Esophagus mucosa (tissue), 1 donor: ENCODE data around the gene FNDC3B. TPM values are rescaled to one million over a fixed set of nuclear protein-coding genes. Genes with fewer than 3 reads are reported as not detected.

Source experiments
- ATAC-seq: fragments of 200-7000 bp; cut with Tn5 transposase; one replicate; pipeline ENCODE4 v1.9.1; 2020
- total RNA-seq: library from RNA; stranded (reverse); gene quantifications from one replicate; pipeline ENCODE4 v1.2.4, GENCODE V29; 2023
- donor health status: DM: yes; HTN: yes; CAD: no.

FNDC3B gene
- total RNA-seq, 1 donor from 2014 or later: 19.9 TPM

DNA sequence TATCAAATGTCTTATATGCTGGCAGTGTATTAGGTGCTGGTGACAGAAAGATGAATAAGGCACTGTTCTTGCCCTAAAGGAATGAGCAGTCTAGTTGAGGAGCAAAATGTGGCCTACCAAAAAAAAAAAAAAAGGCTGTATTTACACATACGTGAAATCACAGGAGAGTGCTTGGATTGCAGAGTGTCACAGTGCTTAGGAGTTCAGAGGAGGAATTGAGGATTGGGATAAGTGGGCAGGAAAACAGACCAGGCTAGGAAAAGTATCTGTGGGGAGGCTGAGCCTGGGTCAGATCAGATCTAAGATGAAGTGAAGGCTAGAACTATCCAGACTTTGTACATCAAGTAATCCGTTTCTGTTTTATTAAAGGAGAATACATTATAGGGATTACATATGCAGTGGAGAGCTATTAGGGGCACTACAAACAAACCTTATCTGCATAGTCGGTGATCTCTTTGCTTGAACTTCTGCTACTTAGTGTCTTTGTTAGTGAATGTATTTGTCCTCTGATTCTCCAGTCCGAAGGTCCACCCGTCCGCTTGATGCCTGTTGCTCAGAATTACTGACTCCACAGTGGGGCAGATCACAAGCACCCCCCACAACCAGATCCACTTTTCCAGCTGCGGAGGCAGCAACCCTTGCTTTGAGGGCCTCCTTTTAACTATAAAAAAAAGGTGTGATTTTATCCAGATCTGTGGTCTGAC is 80.0 kb downstream of the FNDC3B start:
- no peak for ATAC-seq

DNA sequence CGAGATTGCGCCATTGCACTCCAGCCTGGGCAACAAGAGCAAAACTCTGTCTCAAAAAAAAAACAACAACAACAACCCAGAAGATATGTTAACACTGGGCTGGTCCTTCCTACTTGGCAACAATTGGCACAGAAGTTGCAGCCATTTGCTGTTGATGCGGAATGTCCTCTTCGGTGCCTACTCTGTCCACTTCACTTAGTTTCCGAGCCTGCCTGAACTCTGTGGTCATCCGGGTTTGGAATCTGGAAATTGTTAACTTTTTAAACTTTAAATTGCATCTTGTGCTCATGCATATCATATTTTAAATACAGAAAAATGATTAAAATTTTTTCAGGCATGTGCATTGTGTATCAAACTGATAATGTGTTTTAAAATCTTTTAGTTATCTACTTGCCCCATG is 81.5 kb downstream of the FNDC3B start:
- no peak for ATAC-seq

DNA sequence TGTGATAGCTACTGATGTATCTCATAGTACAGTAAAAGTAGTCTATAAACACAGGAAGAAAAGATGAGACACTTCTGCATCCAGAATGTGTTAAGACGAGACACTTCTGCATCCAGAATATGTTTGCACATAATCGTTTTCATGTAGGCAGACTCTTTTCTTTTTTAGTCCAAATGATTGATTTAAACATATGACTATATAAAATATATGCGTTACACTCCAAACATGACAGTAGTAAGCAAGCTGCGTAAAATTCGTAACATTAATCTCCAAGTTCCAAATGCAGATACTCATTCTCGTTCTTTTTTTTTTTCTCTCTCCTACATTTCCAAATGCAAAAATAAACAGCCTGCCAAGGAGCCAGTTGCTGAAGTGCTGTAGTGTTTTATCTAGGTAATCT is 82.6 kb downstream of the FNDC3B start:
- no peak for ATAC-seq

DNA sequence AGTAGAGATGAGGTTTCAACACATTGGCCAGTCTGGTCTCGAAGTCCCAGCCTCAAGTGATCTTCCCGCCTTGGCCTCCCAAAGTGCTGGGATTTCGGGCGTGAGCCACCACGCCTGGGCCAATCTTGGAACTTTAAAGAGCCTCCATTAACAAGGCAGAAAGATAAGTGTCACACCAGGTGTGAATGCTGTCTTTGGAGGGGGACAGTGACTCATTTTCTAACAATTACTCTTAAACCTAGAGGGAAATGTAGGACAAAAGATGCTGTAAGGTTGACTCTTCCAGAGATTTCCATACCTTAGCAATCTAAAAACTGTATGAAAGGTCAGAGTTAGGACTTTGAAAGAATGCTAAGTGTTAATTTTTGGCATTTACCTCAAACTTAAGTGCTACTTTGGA is 84.9 kb downstream of the FNDC3B start:
- ATAC-seq: no peak

DNA sequence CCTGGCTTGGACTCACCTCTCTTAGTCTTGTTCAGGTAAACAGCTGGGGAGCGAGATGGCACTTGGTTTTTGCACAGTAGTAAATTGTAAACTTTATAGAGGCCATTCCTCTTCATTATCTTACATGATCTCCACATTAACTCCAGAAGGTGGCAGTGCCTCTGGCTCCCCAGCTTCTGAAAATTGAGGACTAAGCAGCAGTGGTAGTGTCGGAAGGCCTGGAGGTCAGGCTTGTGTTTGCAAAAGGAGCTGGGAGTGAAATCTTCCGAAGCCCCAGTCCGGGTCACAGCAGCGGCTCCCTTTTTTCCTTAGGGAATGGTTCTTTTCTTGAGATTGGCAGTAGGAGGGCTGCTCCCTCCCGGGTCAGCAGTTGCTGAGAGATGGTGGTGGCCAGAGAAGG is 85.7 kb downstream of the FNDC3B start:
- no peak for ATAC-seq

DNA sequence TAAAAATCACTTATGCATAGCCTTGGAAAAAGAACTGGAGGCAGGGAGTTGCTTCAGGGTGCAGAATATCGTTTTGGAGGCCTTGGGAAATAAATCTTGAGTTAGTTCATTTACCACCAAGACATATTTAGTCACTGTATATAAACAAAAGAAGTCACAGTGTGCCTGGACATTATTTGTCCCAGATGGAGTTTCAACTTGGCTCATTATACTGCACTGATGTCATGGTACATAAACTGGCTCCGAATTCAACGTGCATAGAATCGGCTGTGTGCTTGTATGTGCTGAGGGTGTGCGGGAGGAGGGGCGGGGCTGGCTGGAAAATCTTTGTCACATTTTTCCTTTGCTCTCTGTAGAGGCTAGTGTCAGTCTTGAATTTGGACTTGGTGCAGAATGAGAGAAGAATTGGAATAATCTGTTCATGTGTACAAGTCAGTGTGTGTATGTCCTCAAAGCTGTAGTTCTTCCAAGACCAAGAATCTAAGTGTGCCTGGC is 86.6 kb downstream of the FNDC3B start:
- ATAC-seq: no peak

DNA sequence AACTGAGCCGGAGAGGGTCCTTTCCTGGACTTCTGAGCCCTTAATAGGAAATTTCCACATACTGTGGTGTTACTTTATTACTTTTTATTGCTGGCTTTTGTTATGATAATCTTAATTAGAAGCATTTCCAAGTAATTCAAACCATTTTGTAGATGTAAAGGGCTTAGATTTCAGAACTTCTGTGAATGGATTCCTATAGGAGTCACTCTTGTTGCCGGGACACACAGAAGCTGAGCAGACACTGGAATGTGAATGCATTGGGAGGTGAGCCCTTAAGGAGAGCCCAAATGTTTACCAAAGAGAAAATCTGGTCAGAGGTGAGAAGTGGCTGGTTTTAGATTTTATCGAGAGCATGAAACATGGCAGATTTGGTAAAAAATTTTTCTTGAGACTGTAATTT is 87.4 kb downstream of the FNDC3B start:
- ATAC-seq: no peak

DNA sequence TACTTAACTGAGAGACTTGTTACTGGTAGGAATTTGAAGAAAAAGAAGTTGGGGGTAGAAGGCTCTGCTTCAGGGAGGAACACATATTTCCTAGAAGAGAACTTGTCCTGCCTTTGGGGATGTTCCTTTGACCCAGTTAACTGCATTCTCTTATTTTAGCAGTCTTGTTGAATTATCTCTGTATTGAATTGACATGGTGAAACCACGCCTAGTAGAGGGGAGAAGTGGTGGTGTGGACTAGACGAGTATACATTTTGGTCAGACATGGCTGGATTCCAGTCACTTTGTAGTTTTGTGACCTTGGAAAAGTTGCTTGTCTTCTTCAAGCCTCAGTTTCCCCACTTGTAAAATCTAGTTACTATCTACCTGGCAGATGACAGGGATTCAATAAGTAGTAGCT is 87.8 kb downstream of the FNDC3B start:
- no peak for ATAC-seq

DNA sequence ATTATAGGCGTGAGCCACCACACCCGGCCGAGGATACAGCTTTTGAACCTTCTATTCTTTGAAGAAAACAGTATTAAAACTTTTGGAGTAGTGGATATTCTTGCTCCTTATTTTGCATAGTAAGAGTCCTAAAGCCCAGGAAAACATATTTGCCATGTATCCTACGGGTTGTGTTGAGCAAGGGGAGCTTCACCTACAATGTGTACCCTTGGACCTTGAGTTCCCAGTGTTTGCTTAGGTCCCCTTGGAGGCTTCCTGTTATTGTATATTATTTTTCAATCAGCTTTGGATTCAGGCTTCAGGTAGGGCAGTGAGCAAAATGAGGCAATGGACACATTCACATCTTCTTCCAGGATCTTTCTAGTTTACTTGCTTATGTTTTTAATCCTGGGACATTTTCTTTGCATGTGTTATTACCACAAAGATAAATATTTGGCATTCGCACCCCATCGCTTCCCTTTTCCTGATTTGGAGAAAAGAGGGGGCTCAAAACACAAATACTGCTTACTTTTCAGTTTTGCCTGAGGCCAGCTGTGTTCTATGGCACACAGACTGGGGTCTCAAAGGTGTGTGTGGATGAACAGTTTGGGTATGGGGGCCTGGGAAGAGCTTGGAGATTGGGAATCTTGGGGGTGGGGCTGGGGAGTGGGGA is 88.7 kb downstream of the FNDC3B start:
- ATAC-seq: no peak

DNA sequence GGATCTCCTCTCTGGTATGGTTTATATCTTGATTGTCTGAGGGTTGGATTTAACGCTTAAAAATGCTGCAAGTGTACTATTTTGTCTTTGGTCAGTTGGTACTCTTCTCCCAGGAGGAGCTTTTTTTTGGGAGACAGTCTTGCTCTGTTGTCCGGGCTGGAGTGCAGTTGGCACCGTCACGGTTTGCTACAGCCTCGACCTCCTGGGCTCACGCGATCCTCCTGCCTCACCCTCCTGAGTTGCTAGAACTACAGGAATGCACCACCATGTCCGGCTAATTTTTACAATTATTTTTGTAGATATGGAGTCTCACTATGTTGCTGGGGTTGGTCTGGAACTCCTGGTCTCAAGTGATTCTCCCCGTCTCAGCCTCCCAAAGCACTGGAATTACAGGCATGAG is 89.5 kb downstream of the FNDC3B start:
- no peak for ATAC-seq

DNA sequence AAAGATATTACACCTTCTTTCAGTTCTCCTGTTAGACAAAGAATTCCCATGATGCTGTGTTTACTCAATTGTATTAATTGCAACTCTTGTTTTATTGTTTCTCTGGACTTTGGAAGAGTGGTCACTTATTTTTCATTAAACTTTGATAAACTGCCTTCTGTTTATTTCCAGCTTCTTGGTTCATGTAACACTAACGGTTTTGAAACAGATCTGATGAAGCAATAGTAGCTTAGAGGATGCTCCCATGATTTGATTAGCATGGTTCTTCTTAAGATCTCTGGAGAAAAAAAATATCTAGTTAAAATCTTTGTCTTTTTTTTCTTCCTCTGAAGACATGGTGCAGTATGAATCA is 90.1 kb downstream of the FNDC3B start:
- ATAC-seq: no peak

DNA sequence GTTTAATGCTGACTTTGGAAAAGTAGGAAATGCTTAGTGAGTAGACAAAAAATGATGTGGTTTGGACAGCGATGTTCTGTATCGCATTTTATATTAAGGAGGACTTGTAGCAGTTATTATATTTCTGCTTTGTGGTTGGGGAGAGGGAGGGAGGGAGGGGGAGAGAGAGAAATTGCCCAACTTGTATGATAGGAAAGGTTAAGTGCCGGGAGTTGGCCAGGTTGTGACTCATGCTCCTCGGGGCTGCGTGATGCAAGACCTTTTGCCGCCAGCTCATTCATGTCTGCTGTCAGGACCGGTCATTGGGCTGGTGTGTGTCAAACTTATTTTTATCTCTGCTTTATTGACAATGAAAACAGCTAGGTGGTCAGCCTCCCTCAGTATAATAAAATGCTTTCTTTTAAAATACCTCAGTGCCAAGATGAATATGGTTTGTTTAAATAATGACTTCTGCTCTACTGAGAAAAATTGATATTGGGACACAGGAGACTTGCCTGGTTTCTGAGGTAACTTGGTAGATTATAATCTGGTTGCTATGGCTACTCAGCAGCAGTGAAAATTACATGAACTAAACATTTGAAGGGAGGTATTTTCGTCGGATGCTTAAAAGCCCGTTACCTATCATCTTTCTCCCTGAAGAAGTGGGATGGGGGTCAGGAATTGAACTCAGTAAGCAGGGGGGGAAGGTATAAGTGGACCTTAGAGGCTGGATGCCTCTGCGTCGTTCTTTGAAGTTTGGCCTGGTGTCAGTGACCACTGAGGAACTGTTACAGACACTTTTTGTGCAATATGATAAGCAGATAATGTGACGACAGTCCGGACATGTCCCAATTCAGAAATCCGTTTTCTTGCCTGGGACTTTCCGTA is 90.7 kb downstream of the FNDC3B start:
- ATAC-seq: peak; percentile 98

DNA sequence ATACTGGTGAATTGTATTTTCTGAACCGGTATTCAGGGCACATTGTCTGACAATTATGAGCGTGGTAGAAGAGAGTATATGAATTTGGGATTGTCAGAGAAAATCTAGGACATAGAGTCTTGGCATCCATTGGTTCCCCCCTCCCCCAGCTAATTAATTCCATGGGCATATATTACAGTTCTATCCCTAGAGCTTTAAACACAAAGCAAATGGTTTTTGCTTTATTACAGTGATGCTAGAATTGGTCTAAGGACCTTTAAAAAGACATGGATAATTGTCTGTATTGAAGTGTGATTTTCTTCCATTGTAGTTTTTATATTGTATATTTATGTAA is 91.3 kb downstream of the FNDC3B start:
- ATAC-seq: no peak

DNA sequence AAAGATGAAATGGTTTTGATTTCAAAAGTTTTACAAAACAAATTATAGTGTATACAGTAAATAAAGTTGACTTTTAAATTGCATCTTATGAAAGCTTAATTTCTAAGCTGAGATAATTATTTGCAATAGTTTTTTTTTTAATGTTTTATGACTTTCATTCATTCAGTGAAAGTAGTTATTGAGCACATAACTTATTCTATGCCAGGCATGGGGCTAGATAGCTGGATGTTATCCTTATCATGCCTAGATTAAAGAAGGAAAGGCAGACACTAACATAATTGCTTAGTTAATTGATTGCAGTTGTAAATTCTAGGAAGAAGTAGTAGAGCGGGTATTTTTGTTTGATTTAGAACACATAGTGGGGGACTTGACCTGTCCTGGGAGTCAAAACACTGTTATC is 92.4 kb downstream of the FNDC3B start:
- ATAC-seq: no peak

DNA sequence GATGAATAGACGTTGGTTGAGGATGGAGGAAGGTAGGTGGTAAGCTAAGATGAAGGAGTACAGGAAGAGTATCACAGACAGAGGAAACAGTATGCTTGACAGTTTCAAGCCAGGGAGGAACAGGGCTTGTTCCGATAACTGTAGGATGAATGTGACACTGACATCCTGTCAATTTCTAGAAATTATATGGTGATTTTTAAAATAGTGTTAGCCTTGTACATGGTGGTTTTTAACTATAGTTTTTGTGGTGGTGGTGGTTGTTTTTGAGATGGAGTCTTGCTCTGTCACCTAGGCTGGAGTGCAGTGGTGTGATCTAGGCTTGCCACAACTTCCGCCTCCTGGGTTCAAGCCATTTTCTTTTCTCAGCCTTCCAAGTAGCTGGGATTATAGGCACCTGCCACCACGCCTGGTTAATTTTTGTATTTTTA is 92.8 kb downstream of the FNDC3B start:
- no peak for ATAC-seq

DNA sequence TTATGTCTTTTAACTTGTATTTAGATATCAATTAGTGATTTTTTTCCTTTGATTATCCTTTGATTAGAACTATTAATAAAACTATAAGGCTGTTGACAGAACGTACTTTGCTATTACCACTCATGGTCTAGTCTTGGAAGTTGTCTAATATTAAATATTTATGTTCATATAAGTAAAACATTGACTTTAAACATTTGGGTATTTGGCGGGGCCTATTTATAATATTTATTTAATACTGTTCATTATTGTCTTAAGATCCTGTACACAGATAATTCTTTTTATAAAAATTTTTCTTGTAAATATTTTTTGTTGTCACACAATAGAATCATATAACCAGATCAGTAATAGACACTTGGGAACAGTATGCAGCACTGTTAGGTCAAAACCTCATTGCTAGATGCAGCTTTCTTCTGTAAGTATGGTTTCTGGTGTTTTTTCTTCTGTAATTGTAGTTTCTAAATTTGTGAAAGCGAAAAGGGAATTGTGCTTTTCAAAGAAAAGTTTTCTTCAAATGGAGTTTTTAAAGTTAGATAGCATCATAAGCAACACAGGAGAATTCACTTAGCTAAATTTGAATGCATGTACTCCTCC is 93.4 kb downstream of the FNDC3B start:
- no peak for ATAC-seq

DNA sequence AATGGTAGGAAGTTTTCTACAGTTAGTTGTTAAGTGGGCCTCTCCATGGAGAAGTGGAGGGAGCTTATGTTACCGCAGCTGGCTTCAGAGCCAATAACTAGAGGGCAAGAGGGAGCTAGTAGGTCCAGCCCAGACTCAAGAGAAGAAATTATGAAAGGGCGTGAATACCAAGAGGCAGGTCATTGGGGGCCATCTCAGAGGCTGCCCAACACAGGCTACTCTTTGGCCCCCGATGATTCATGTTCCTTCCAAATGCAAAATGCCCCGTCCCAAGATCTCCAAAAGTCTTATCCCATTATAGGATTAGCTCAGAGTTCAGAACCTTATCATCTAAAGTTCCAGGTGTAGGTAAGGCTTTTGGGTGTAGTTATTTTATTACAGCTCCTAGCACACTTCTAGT is 94.5 kb downstream of the FNDC3B start:
- ATAC-seq: no peak

DNA sequence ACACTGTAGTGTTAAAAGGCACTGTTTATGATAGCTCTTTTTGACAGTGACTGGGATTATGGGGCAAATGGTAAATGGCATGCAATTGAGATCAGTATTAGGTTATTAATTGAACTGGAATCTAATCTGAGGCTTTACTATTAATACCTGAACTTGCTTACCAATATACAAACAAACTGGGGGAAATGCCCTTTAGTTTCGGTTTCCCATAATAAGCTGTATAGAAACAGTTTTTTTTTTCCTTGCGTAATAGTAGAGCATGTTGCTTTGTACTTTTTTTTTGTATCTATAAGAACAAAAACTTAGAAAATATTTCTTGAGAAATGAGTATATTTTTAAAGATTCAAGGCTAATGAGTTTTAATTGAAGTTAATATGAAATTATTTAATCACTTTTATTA is 95.0 kb downstream of the FNDC3B start:
- no peak for ATAC-seq

DNA sequence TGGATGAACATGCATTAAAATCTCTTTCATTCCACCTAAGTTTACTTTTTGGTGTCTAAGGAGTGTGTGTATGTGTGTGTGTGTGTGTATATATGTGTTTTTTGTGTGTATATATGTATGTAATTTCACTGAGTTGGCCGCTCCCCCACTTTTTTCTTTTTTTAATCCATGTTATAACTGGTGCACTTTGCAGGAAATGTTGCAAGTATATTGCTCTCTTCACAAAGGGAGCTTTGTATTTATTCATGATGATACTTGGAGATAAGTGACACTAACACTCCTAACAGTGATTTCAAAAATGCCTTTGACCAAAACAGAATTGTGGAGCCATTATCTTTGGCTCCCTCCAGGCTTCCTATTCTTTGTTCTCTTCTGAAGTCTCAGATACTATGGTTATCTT is 95.8 kb downstream of the FNDC3B start:
- no peak for ATAC-seq

DNA sequence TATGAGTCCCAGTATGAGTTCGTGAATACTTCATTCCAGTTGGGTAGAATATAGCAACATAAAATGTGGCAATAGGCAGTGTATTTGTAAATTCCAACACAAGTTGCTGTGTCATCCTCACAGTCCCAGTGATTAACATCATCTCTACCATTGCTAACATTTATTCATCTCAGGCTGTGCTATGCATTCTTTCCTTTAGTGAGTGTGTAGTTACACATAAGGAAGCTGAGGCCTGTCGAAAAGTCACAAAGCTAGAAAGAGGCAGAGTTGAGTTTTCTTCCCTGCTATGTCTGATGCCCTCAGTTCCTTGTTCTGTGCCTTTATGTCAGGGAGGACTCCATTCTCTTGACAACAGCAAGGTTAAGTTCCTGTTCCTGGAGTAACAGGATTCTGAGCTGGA is 96.4 kb downstream of the FNDC3B start:
- peak; percentile 48 for ATAC-seq

DNA sequence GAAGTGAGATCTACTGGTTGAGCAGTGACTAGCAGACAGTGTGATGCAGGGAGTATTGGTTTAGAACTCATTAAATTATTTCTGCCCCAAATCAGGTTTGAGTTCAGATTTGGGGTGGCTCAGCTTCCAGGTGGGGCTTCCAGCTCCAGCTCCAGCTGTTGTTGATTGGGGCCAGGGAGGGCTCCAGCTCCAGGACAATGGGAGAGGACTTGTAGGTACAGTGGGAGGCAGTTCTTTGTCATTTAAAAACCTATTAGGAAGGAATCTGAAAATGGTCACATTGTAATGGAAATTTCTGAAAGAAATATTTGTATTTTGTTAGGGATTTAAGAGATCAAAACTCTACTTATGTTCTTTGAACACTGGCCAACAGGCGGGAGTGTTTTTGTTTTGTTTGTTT is 97.0 kb downstream of the FNDC3B start:
- no peak for ATAC-seq

DNA sequence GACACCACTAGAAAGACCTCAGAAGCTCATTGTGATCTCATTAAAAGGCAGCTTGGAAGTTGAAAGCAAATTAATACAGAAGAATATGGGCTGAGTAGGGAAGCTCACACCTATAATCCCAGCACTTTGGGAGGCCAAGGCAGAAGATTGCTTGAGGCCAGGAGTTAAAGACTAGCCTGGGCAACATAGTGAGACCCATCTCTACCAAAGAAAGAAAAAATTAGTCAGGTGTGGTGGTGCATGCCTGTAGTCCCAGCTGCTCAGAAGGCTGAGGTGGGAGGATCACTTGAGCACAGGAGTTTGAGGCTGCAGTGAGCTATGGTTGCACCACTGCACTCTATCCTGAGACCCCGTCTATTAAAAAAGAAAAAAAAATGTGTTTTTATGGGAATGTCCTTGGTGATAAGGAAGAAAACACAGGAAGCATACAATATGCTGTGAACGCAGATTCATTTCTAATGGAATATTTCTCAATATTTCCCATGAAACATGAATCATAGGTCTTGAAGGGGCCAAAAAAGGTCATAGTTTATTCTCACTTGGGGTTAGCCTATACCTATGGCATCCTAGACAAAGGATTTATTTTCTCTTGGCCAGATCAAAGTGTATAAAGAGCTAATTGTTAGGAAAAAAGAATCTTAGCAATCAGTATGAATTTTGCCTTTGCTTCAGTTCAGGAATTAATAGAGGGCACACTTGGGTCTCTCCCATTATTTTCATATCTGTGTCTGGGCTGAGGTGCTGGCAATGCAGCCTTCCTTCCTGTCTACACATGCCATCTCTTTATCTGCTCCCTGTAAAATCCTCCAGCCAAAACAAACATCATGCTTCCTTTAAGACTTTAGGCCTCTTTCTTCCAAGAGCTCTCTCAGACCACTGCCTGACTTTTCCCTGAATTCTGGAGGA is 98.2 kb downstream of the FNDC3B start:
- peak; percentile 10 for ATAC-seq
